Measurements from ENCODE around the gene CELF2.

CELF2 gene

DNA sequence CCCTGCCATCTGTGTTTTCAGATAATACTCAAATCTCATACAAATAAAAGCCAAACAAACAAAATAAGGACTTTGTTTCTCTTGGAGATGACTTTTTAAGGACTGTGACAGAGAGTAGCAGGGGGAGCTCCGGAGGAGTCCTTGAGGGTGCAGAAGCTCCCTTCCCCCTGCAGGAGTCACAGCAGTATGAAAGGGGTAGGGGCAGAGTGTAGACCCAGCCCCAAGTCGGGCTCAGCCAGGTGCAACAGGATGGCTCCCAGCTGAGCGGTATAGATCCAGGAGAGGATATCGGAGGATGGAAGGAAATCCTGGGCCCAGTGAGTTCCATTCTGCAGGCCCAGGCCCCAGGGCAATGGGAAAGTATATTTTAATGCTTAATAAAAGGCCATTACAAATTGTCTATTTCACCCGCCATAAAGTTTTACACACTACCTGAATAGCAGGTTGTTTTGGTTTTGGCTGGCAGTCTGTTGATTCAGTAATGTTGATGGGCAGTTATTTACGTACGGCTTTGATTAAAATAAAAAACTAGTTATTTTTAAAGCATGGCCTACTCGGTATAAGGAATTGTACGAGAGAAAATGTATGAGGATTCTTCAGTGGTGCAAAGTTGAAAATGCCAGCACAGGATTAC, 206.0 kb downstream of the CELF2 start:
- H3K9ac ChIP-seq (ENCODE audit: low read length), result no peak overlapping the region
- H3K27ac ChIP-seq (ENCODE audit: low read depth, low read length), result no peak overlapping the region
- H3F3A ChIP-seq (ENCODE audit: insufficient read depth), result no peaks in the 10 kb centered on the region
- H3K36me3 ChIP-seq (ENCODE audit: low read length), result no peaks in the 10 kb centered on the region
- no peaks in the 10 kb centered on the region for H4K20me1 ChIP-seq (ENCODE audit: low read depth, low read length)
- H2AFZ ChIP-seq (ENCODE audit: low read depth, low read length, severe bottlenecking), result no peak overlapping the region
- no peaks in the 10 kb centered on the region for H3K27me3 ChIP-seq (ENCODE audit: low read length)
- no peaks in the 10 kb centered on the region for H3K9me2 ChIP-seq (replicated peaks; ENCODE audit: insufficient read depth, low read length)
- TF ChIP-seq EZH2phosphoT487 (conservative IDR thresholded peaks at IDR 0.05; ENCODE audit: low read length), result no peak
- TF ChIP-seq, protein P1, sequence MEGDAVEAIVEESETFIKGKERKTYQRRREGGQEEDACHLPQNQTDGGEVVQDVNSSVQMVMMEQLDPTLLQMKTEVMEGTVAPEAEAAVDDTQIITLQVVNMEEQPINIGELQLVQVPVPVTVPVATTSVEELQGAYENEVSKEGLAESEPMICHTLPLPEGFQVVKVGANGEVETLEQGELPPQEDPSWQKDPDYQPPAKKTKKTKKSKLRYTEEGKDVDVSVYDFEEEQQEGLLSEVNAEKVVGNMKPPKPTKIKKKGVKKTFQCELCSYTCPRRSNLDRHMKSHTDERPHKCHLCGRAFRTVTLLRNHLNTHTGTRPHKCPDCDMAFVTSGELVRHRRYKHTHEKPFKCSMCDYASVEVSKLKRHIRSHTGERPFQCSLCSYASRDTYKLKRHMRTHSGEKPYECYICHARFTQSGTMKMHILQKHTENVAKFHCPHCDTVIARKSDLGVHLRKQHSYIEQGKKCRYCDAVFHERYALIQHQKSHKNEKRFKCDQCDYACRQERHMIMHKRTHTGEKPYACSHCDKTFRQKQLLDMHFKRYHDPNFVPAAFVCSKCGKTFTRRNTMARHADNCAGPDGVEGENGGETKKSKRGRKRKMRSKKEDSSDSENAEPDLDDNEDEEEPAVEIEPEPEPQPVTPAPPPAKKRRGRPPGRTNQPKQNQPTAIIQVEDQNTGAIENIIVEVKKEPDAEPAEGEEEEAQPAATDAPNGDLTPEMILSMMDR (IDR thresholded peaks at IDR 0.05; ENCODE audit: insufficient read depth, low read length, poor library complexity, severe bottlenecking), result no peak
- no peak overlapping the region for H3K4me3 ChIP-seq (ENCODE audit: insufficient read depth, low read length, poor library complexity, severe bottlenecking)
- no peak overlapping the region for H3K4me2 ChIP-seq (ENCODE audit: low read depth, low read length, poor library complexity, severe bottlenecking)
- no peaks in the 10 kb centered on the region for H3K9me3 ChIP-seq (ENCODE audit: insufficient read depth, low read length)
- no peaks in the 10 kb centered on the region for H3K79me2 ChIP-seq (ENCODE audit: insufficient read depth, low read length)

DNA sequence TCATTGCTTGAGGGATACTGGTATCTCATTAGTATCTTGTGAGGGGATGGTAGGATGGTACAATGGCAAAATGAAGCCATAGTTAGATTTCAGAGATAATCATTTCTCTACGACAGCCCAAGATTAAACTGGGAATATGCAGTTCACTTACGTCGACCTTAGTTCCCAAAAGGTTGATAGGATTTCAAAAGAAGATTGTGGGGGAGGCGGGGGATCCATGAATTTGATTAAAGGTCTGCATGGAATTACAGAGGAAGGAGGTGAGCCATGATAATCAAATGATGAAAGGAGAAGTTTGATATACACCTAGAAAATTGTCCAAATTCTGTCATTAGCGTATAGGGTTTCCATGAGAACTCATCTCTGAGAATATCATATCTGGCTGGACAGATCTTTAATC, 206.6 kb downstream of the CELF2 start:
- H3K9me2 ChIP-seq (replicated peaks; ENCODE audit: insufficient read depth, low read length), result no peaks in the 10 kb centered on the region
- H3K27me3 ChIP-seq (ENCODE audit: low read length), result no peaks in the 10 kb centered on the region
- no peaks in the 10 kb centered on the region for H3K9me3 ChIP-seq (ENCODE audit: insufficient read depth, low read length)
- no peaks in the 10 kb centered on the region for H3K79me2 ChIP-seq (ENCODE audit: insufficient read depth, low read length)
- no peak overlapping the region for H3K9ac ChIP-seq (ENCODE audit: low read length)
- no peaks in the 10 kb centered on the region for H3K36me3 ChIP-seq (ENCODE audit: low read length)
- TF ChIP-seq, protein P1 (IDR thresholded peaks at IDR 0.05; ENCODE audit: insufficient read depth, low read length, poor library complexity, severe bottlenecking), result no peak
- no peak for TF ChIP-seq EZH2phosphoT487 (conservative IDR thresholded peaks at IDR 0.05; ENCODE audit: low read length)
- no peak overlapping the region for H3K4me2 ChIP-seq (ENCODE audit: low read depth, low read length, poor library complexity, severe bottlenecking)
- H3F3A ChIP-seq (ENCODE audit: insufficient read depth), result no peaks in the 10 kb centered on the region
- no peaks in the 10 kb centered on the region for H4K20me1 ChIP-seq (ENCODE audit: low read depth, low read length)
- no peak overlapping the region for H3K4me3 ChIP-seq (ENCODE audit: insufficient read depth, low read length, poor library complexity, severe bottlenecking)
- H3K27ac ChIP-seq (ENCODE audit: low read depth, low read length), result no peak overlapping the region
- no peak overlapping the region for H2AFZ ChIP-seq (ENCODE audit: low read depth, low read length, severe bottlenecking)

DNA sequence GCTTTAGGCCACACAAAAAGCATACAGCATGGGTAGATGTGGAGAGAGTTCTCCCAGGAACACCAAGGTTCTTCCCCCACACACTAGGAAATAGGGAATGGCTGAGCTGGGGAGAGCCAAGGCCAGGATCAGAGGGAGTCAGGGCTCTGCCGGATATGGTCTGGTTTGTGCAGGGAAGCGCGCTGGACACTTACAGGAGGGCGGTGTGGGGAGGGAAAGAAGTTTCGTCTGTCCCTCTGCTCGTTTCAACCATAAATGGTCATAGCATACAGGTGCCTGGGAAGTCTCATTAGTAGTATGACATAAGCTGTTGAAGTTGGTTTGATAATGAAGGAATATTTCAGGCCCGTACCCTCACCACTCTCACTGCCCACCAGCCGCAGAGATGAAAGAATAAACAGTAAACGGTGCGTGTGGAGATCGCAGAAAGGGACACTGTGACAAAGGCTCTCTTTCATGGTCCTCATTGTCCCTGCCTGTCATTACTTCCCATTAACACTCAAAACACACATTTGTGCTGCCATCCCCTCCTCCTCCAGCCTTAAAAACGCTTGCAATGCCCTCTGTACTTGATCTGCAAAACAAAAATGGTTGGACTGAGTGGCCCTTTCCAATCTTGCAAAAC, 207.2 kb downstream of the CELF2 start:
- Histone ChIP-seq H3K27me3 (ENCODE audit: low read length) (no peaks in the 10 kb centered on the region), H3F3A (ENCODE audit: insufficient read depth) (no peaks in the 10 kb centered on the region), H3K79me2 (ENCODE audit: insufficient read depth, low read length) (no peaks in the 10 kb centered on the region), H3K4me3 (ENCODE audit: insufficient read depth, low read length, poor library complexity, severe bottlenecking) (no peak overlapping the region), H3K36me3 (ENCODE audit: low read length) (no peaks in the 10 kb centered on the region), H3K9me2 (replicated peaks; ENCODE audit: insufficient read depth, low read length) (no peaks in the 10 kb centered on the region), H3K9ac (ENCODE audit: low read length) (no peak overlapping the region), H3K9me3 (ENCODE audit: insufficient read depth, low read length) (no peaks in the 10 kb centered on the region), H3K27ac (ENCODE audit: low read depth, low read length) (no peak overlapping the region), H3K4me2 (ENCODE audit: low read depth, low read length, poor library complexity, severe bottlenecking) (no peak overlapping the region), H4K20me1 (ENCODE audit: low read depth, low read length) (no peaks in the 10 kb centered on the region), H2AFZ (ENCODE audit: low read depth, low read length, severe bottlenecking) (no peak overlapping the region)
- TF ChIP-seq, protein P1 (IDR thresholded peaks at IDR 0.05; ENCODE audit: insufficient read depth, low read length, poor library complexity, severe bottlenecking), result no peak

Data from SU-DHL-6 (cell line).